HepG2 (cell line): Measurements from ENCODE around the gene INSIG2. TPM values are rescaled to one million over a fixed set of nuclear protein-coding genes. Genes with fewer than 3 reads are reported as not detected.

Source experiments
- ATAC-seq: fragments of 200-7000 bp; cut with Tn5 transposase; 3 replicates; pipeline ENCODE4 v1.9.1; 2020; ENCODE audit warnings: mild to moderate bottlenecking, moderate library complexity
- BruUV-seq: library from RNA; stranded (reverse); fragments of 400-500 nt; replicated peaks from 2 replicates; lab custom pipeline; 2021; lab: Mats Ljungman, UMichigan
- CTCF ChIA-PET: fragments of 300-600 bp; formaldehyde crosslinking; extraction: SDS; loops from one replicate; lab custom pipeline; 2021; ENCODE audit warnings: low total read pairs, inconsistent platforms, low intra/inter-chr PET ratio; lab: Yijun Ruan, JAX
- POLR2A ChIA-PET: fragments of 350-600 bp; sonication (Branson Sonifier 250); formaldehyde crosslinking; loops from one replicate; lab custom pipeline; 2020; ENCODE audit warnings: antibody characterized with exemption, inconsistent platforms; lab: Yijun Ruan, JAX
- DNase-seq: peaks from one replicate; pipeline ENCODE4 v3.0.0-alpha.2; 2015; ENCODE audit warnings: low spot score
- FAIRE-seq: peaks from 3 replicates; lab custom pipeline; 2011; peaks lifted over from hg19 to GRCh38; lab: Jason Lieb, UNC
- H2AFZ ChIP-seq: one replicate; pipeline ENCODE4 v1.6.1; 2011; ENCODE audit warnings: low read length, inconsistent platforms
- H3K27ac ChIP-seq: fragments of 300-600 bp; 3 replicates; pipeline ENCODE4 v1.8.0; 2011; ENCODE audit warnings: mixed run types, mild to moderate bottlenecking, mixed read lengths, low read length, inconsistent platforms; ENCODE audit not compliant: insufficient read depth; ENCODE audit errors: extremely low read length
- H3K27me3 ChIP-seq, 2 experiments: fragments of 200-600 bp in 1 of 2; 2 replicates in 1 of 2; 3 replicates in 1 of 2; pipeline versions ENCODE4 v1.6.0 to v1.8.0; 2011; ENCODE audit warnings: low read length in 2 of 2, mild to moderate bottlenecking in 2 of 2, moderate library complexity in 2 of 2, inconsistent platforms in 1 of 2; ENCODE audit not compliant: insufficient read depth in 2 of 2, control insufficient read depth in 1 of 2
- H3K36me3 ChIP-seq, 2 experiments: fragments of 200-600 bp in 1 of 2; replicated peaks in 1 of 2; 2 replicates in 1 of 2; 3 replicates in 1 of 2; pipeline versions ENCODE4 v1.5.1 to v1.8.0; 2011; ENCODE audit warnings: low read length in 2 of 2, inconsistent platforms in 1 of 2; ENCODE audit not compliant: insufficient read depth in 2 of 2, control insufficient read depth in 1 of 2
- H3K4me1 ChIP-seq: 2 replicates; pipeline ENCODE4 v1.5.1; 2012; ENCODE audit warnings: low read length, inconsistent platforms; ENCODE audit not compliant: insufficient read depth
- H3K4me2 ChIP-seq: 2 replicates; pipeline ENCODE4 v1.6.0; 2011; ENCODE audit warnings: low read depth, low read length, inconsistent platforms
- H3K4me3 ChIP-seq, 3 experiments: fragments of 200-600 bp in 1 of 3; sonication (generic), shearing (Covaris generic) in 1 of 3; replicated peaks in 1 of 3; 2 replicates each; pipeline ENCODE4 v1.5.1; 2011 to 2016; ENCODE audit warnings: low read length in 3 of 3, inconsistent platforms in 2 of 3, low read depth in 2 of 3, mild to moderate bottlenecking in 2 of 3, control low read depth in 1 of 3, mixed read lengths in 1 of 3; ENCODE audit not compliant: insufficient read depth in 1 of 3
- H3K79me2 ChIP-seq: one replicate; pipeline ENCODE4 v1.6.1; 2011; ENCODE audit warnings: low read length, inconsistent platforms; ENCODE audit not compliant: insufficient read depth
- H3K9ac ChIP-seq: 2 replicates; pipeline ENCODE4 v1.6.0; 2011; ENCODE audit warnings: mild to moderate bottlenecking, low read depth, low read length, inconsistent platforms; ENCODE audit not compliant: insufficient read depth
- H3K9me3 ChIP-seq: 2 replicates; pipeline ENCODE4 v1.5.1; 2012; ENCODE audit warnings: mild to moderate bottlenecking, low read length
- H4K20me1 ChIP-seq: 2 replicates; pipeline ENCODE4 v1.6.0; 2011; ENCODE audit warnings: inconsistent platforms, mild to moderate bottlenecking, low read length, moderate library complexity; ENCODE audit not compliant: insufficient read depth
- ARNTL ChIP-seq: sonication (generic); formaldehyde crosslinking; IDR thresholded peaks from 2 replicates; pipeline ENCODE4 v1.4.0; 2020; ENCODE audit warnings: mild to moderate bottlenecking, missing genetic modification reagents
- HNRNPLL ChIP-seq: fragments of 200-400 bp; formaldehyde crosslinking; IDR thresholded peaks from 2 replicates; pipeline ENCODE4 v1.6.1; 2017; ENCODE audit warnings: mild to moderate bottlenecking, low read depth, low read length; ENCODE audit not compliant: poor library complexity, severe bottlenecking
- POLR2A ChIP-seq, 2 experiments: IDR thresholded peaks; 2 replicates each; pipeline ENCODE4 v1.6.1; 2011; ENCODE audit warnings: low read depth in 2 of 2, low read length in 2 of 2, mild to moderate bottlenecking in 1 of 2, moderate library complexity in 1 of 2; ENCODE audit not compliant: insufficient read depth in 1 of 2
- RBM22 ChIP-seq: fragments of 200-400 bp; formaldehyde crosslinking; optimal IDR thresholded peaks from 2 replicates; pipeline ENCODE3; 2017; ENCODE audit warnings: mild to moderate bottlenecking, low read length, moderate library complexity
- THAP8 ChIP-seq: sonication (generic); formaldehyde crosslinking; IDR thresholded peaks from 2 replicates; pipeline ENCODE4 v1.5.1; 2020; ENCODE audit warnings: missing genetic modification reagents, mild to moderate bottlenecking, borderline replicate concordance
- ZBTB43 ChIP-seq: sonication (generic); formaldehyde crosslinking; conservative IDR thresholded peaks from 2 replicates; pipeline ENCODE4 v1.4.0; 2020; ENCODE audit warnings: missing genetic modification reagents
- ZNF446 ChIP-seq: sonication (generic); formaldehyde crosslinking; IDR thresholded peaks from 2 replicates; pipeline ENCODE4 v1.5.0; 2020; ENCODE audit warnings: mild to moderate bottlenecking, missing genetic modification reagents
- WGBS: methylation state at CpG from one replicate; pipeline ENCODE4 v1.1.6; 2017; ENCODE audit warnings: low lambda C conversion rate; 5-methylcytosine and 5-hydroxymethylcytosine counted together
- in situ Hi-C: cut with HindIII; loops from 2 replicates; pipeline ENCODE4 v1.10.0; 2017; ENCODE audit warnings: low pct_unique_long_range_greater_than_20kb; ENCODE audit not compliant: extremely low pct_ligation_motif_present
- intact Hi-C: fragments of 100-400 bp; cut with micrococcal nuclease; formaldehyde crosslinking; loops from one replicate; pipeline ENCODE4 v1.10.0; 2022; ENCODE audit not compliant: unreplicated experiment
- polyA plus RNA-seq, 8 experiments: library from polyadenylated mRNA; depleted of rRNA in 3 of 8; stranded (reverse) in 7 of 8; unstranded in 1 of 8; fragments of >200 nt; fragmentation: Illumina TruSeq in 4 of 8; extraction: Trizol in 4 of 8; gene quantifications; 2 replicates each; pipeline versions ENCODE4 v1.2.1 to v1.2.3, GENCODE V29; 2011 to 2016; ENCODE audit warnings: low read depth in 4 of 8, missing spikeins in 1 of 8, mixed read lengths in 1 of 8; ENCODE audit not compliant: insufficient read depth in 1 of 8
- total RNA-seq, 5 experiments: library from RNA; depleted of rRNA; stranded (reverse); fragments of >200 nt; fragmentation: Illumina TruSeq; extraction: Trizol; gene quantifications; 2 replicates each; pipeline ENCODE4 v1.2.3, GENCODE V29; 2016; ENCODE audit warnings: low read depth in 1 of 5

INSIG2 gene
- total and polyA plus RNA-seq, 2 of the 13 experiments (the other 11 are each of a cell fraction or from before 2014, with no cell fraction given): 73.5 to 481 TPM

GRCh38 chr2:118103951-118104940 lies 16.0 kb downstream of the INSIG2 start (continued):
- no peak for TF ChIP-seq ZBTB43
- no peak for TF ChIP-seq ZNF446 (CRISPR knock-in tag)

GRCh38 chr2:118105497-118105896 lies 17.2 kb downstream of the INSIG2 start:
- Histone ChIP-seq H3K4me3 (no peak overlapping the region), H3K79me2 (peaks cover 50% of the 10 kb centered on the region), H3K36me3 (peaks cover 26 to 88% of the 10 kb centered on the region in 2 experiments), H3K4me1 (no peaks in the 10 kb centered on the region)
- no peak for ATAC-seq
- intact Hi-C loops: no loop called here
- in situ Hi-C loops: no loop called here
- no peak for TF ChIP-seq HNRNPLL
- TF ChIP-seq POLR2A (IDR thresholded peaks at IDR 0.05; ENCODE audit: insufficient read depth in 1 of 2, low read depth in 2 of 2, low read length in 2 of 2): 0 out of 4 replicates have a peak, but pooled peaks of 1 of the 2 experiments have one; percentile 10
- no peak for TF ChIP-seq ARNTL (CRISPR knock-in tag)
- TF ChIP-seq THAP8 (CRISPR knock-in tag): no peak
- TF ChIP-seq RBM22: peak; percentile 62
- TF ChIP-seq, all 625 proteins: peak for 2
- CTCF ChIA-PET: no interaction called here
- WGBS: 98% methylated on average over 4 of the region's 4 CpGs
- H3K9me3 ChIP-seq: no peaks in the 10 kb centered on the region
- H3K4me2 ChIP-seq: no peak overlapping the region
- DNase-seq (no peak), FAIRE-seq (no peak)
- peaks cover 62% of the 10 kb centered on the region for H4K20me1 ChIP-seq
- no TSS peak for BruUV-seq
- H2AFZ ChIP-seq: no peak overlapping the region
- no peaks in the 10 kb centered on the region for H3K27me3 ChIP-seq
- no peak overlapping the region for H3K27ac ChIP-seq
- no peak overlapping the region for H3K9ac ChIP-seq
- POLR2A ChIA-PET: interaction anchor here (1.8 kb wide), 1 partner anchor 15 kb away, joined by 5 read pairs; no protein-coding TSS in a partner anchor
